LNCAP (cell line): Measurements from ENCODE around the gene HDAC1.

Source experiments
- CTCF ChIP-seq: fragments of 450-650 bp; IDR thresholded peaks from 2 replicates; pipeline ENCODE4 v1.5.1; 2017; ENCODE audit warnings: mild to moderate bottlenecking

HDAC1 gene

GRCh38 chr1:32352239-32352745 is 60.4 kb downstream of the HDAC1 start:
- no peak for TF ChIP-seq CTCF

- no peak for TF ChIP-seq CTCF
Measured at GRCh38 chr1:32352831-32353383, 61.0 kb downstream of the HDAC1 start.

GRCh38 chr1:32353431-32353830 is 61.5 kb downstream of the HDAC1 start:
- no peak for TF ChIP-seq CTCF

GRCh38 chr1:32353886-32354570 is 62.1 kb downstream of the HDAC1 start:
- TF ChIP-seq CTCF = no peak

- no peak for TF ChIP-seq CTCF
Measured at GRCh38 chr1:32356478-32356877, 64.6 kb downstream of the HDAC1 start.

- TF ChIP-seq CTCF = no peak
Measured at GRCh38 chr1:32357614-32358013, 65.7 kb downstream of the HDAC1 start.

- TF ChIP-seq CTCF = no peak
Measured at GRCh38 chr1:32358435-32358834, 66.6 kb downstream of the HDAC1 start.

GRCh38 chr1:32361308-32361673 is 69.4 kb downstream of the HDAC1 start:
- TF ChIP-seq CTCF = no peak
